ENCODE measurements around the gene SQSTM1.

- TF ChIP-seq SMARCC2 (IDR thresholded peaks at IDR 0.05; ENCODE audit: low read depth) (no peak), STAG1 (CRISPR knock-in tag; IDR thresholded peaks at IDR 0.05; ENCODE audit: borderline replicate concordance) (no peak), EP400 (IDR thresholded peaks at IDR 0.05) (no peak), POLR2A (conservative IDR thresholded peaks at IDR 0.05) (no peak), ZNF274 (IDR thresholded peaks at IDR 0.05; ENCODE audit: borderline replicate concordance, low read depth, low read length) (no peak), ARID2 (IDR thresholded peaks at IDR 0.05) (no peak)
Measured at GRCh38 chr5:179773686-179774040, 47.0 kb upstream of the SQSTM1 start.

Data from K562 (cell line).